Measurements from ENCODE around the gene FARSB.
"Not testable (repeated sequence)": the region's sequence is repeated elsewhere in the genome, so short reads cannot be mapped to it uniquely, and the experiment has no call there.

Gene FARSB

DNA sequence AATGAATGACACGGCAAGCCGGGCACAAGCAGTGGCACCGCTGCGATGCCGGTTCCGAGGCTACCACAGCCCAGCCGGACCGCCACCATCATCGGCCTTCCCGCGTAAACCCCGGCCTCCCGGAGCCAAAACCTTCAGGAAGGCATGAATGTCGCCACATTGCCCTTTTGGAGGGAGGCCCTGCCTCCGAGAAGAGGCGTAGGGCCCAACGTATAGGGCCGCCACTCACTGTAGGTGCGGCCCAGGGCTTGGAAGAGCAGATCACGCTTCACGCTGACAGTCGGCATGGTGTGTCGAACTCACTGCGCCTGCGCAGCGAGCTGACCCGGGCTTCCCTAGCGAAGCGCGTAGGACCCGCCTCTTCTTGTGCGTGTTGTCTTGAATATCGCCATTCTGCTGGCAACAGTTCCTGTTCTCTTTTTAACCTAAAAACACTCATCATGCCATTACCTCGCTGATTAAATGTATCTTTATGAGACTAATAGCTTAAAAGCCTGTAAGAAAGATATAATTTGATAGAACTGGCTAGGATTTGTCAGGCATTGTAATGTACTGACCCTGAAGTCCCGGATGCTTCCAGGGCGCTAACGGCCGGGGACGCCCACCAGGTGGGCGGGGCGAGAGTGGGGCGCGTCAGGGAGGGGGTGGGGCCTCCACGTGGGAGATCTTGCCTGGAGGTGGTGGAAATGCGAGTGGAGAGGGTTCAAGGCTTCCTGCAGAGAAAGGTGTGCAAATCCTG lies at the start of gene FARSB:
FARSB (minus strand) TSS at position 306 of the 739 bp plus-strand sequence; CDS start at position 287, 19 bp downstream.
- DNase-seq: peak; percentile 85

- DNase-seq: no peak
Observed at GRCh38 chr2:222703886-222704285, 48.0 kb upstream of the FARSB start.

DNA sequence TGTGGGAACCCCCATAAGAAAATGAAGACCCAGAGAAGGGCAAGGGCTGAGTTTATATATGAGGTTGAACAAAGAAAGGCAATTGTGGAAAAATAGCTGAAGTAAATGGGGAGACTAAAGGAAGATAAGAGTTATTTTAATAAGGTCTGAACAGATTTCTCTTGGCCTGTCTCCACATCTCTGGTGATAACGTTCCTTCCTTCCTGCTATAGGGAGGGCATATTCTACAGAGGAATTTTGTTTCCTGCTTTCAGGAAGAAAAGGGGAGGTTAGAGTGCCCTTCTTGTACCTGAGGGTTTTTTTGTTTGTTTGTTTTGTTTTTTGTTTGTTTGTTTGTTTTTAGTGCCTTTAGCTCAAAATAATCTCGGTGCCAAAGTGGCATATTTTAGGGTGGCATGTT lies 47.2 kb upstream of the FARSB start:
- DNase-seq: no peak

GRCh38 chr2:222701721-222702131 lies 45.8 kb upstream of the FARSB start:
- DNase-seq: no peak

GRCh38 chr2:222701233-222701632 lies 45.3 kb upstream of the FARSB start:
- DNase-seq: no peak

GRCh38 chr2:222698276-222698675 lies 42.4 kb upstream of the FARSB start:
- DNase-seq: no peak

GRCh38 chr2:222693837-222694236 lies 37.9 kb upstream of the FARSB start:
- DNase-seq: no peak

GRCh38 chr2:222693413-222693812 lies 37.5 kb upstream of the FARSB start:
- not testable (repeated sequence) for DNase-seq

DNA sequence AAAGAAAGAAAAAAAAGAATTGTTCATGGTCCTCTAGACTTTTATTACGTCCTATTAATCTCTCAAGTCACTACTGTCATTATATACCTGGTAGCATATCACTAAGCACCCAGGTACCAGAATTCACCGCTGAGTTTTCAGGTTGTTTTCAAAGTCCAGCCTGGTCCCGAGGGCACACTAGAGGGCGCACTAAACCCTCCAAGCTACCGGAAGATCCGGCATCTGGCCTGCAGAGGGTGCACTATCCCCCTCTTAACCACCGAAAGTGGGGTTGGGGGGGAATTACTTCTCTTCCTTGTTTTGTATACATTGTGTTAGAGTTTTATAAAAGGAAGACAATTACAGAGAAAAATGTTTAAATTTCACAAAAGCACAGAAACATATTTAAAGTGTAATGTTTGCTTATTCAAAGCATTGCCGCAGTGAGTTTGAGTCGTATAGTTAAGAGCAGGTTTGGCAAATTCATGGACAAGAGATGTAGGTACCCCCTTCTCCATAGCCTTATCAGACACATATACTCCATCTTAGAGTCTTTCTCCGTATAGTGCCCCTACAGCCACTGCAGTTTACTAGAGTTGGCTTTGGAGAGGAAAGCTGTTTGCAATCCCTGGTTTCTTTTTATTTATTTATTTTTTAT lies 34.8 kb upstream of the FARSB start:
- DNase-seq: peak; percentile 40

- no peak for DNase-seq
Observed at GRCh38 chr2:222689322-222689721, 33.4 kb upstream of the FARSB start.

- DNase-seq: no peak
Observed at GRCh38 chr2:222688917-222689316, 33.0 kb upstream of the FARSB start.

DNA sequence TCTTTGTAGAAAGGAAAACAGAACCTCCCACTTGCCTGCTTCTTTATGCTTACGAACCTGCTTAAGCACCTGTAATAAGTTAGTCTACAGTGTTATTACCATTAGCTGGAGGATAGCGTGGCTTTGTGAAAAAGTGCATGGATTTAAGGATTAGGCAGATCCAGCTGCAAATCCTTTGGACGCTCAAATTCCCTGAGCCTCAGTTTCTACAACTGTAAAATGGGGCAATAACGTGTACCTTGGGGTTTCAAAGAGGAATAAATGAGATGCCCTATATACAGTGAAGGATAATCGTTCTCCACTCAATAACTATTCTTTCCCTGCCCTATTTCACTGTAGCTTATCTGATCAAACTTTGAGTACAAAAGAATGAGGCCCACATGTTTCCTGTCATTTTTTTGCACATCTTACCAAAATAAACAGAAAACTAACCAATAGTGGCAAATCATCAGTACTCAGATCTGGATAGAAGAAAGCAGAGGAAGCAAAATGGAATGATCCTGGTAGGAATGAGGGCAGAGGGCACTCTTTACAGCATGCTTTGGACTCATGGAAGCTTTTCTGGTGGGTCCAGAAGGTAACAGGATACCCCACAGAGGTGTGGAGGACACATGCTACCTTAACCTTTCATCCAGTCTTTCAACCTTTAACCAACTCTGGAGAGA lies 30.3 kb upstream of the FARSB start:
- DNase-seq: no peak

GRCh38 chr2:222683805-222684204 lies 27.9 kb upstream of the FARSB start:
- DNase-seq: no peak

GRCh38 chr2:222677981-222678380 lies 22.1 kb upstream of the FARSB start:
- no peak for DNase-seq

- DNase-seq: no peak
Observed at GRCh38 chr2:222673883-222674282, 18.0 kb upstream of the FARSB start.

DNA sequence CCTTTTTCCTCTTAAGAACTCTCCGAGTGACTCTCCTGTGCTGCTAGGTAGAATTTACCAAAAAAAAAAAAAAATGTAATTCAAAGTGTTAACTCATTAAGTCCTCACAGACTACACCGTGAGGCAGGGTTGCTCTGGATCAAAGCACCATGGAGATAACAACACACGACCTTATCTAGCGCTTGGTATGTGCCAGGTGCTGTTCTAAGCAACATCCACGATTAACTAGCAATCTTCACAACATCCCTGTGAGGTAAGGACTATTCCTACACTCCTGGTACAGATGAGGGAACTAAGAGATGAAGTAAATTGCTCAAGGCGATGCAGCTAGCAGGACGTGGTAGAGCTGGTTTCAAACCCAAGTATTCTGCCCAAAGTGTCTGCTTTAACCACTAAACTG lies 17.4 kb upstream of the FARSB start:
- DNase-seq: no peak

DNA sequence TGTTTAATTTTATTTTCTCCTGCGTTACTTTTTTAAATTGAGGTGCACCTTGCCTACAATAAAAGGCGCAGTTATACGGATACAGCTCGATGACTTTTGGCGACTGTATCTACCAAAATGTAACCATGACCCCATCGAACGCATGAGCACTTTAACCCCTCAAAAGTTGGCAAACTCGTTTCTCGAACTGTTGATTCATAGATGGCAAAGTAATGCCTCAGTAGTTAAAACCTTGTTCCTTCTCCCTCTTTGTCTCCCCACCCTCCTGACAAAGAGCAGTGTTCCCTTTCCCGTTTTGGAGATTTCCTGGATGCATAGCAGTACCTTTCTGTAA lies 16.1 kb upstream of the FARSB start:
- no peak for DNase-seq

GRCh38 chr2:222671259-222672067 lies 15.6 kb upstream of the FARSB start, which contains the start of gene MOGAT1:
Gene MOGAT1, plus strand, starts transcription at chr2:222671658. Its CDS starts 128 bp downstream, at chr2:222671786.
- DNase-seq: no peak

GRCh38 chr2:222670191-222671038 lies 14.5 kb upstream of the FARSB start:
- no peak for DNase-seq

- DNase-seq: no peak
Observed at GRCh38 chr2:222669353-222669752, 13.5 kb upstream of the FARSB start.

DNA sequence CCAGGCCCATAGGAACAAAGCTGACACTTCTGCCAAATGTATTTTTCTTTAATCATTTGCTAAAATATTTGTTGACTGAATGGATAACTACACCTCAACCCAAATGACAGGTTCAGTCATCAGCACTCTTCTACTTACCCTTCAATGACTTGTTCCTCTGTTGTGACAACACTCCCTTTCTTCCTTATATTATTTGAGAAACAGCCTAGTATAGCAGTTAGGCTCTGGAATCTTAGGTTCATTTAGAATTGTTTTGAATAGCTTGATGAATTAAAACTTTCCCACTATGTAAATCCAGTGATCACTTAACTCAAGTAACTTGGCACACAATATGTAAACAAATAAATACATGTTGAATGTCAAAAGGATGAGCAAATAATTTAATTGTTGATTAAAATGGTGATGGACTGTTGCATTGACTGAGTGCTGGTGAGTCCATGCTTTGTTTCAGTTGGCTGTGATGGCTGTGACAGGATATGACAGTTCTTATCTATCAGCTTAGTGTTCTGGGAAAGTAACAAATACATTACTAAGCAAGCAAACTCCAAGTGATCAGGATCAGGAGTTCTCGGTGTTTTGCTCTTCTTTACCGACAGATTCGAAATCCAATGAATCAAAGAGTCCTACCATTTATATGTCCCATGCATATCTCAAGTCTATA lies 12.7 kb upstream of the FARSB start:
- DNase-seq: no peak

DNA sequence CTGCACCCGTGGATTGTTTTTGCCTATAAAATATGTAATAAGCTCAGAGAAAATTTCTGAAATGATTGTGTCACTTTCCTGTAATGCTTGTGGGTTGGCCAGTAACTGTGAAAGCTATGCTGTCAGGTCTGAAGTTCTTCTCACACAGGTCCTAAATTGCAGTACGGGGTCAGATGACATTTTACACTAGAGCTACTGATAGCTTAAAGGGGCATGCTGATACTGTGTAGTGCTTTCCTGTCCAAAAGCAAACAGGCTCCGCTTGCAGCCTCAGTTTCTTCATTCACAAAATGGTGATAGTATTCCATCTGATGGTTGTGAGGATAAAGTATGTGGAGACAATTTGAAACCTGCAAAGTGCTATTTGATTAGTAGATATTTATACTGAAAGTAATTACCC lies 7.6 kb upstream of the FARSB start:
- DNase-seq: no peak

All from T1000 (cell line).